ENCODE measurements around the gene NRP1.

NRP1 gene

DNA sequence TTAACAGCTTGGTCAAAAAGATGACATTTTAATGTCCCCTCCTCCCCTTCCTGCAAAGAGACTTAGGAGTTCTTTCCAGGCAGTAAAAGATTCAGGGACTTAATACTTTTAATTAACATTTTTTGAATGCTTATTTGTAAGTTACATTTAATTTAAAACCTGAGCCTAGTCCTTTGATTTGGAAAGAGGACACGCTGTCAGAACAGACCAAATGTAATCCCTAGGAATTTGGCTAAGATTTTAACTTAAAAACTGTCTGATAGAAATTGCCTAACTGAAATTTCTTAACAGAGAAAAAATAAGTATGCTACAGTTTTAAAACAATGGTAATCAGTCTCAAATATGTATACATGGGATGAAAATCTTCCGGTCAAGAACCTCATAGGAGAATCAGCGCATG is 98.5 kb downstream of the NRP1 start:
- no peak for DNase-seq (ENCODE audit: low spot score)
- peaks cover 4 to 12% of the 10 kb centered on the region in 2 donors for H3K4me1 ChIP-seq (ENCODE audit: control insufficient read depth in 2 of 2, insufficient read depth in 1 of 2, low read depth in 1 of 2, low read length in 2 of 2)
- no peak overlapping the region for H2AK5ac ChIP-seq (ENCODE audit: low read depth, low read length)
- H4K91ac ChIP-seq (ENCODE audit: low read depth, low read length, poor library complexity): no peak overlapping the region
- H4K8ac ChIP-seq (ENCODE audit: low read depth, low read length): no peak overlapping the region
- H3K18ac ChIP-seq (ENCODE audit: low read length): no peak overlapping the region
- no peak overlapping the region for H3K4me2 ChIP-seq (ENCODE audit: insufficient read depth, low read length, poor library complexity, severe bottlenecking)
- H2AFZ ChIP-seq (ENCODE audit: low read length): no peak overlapping the region
- no peak overlapping the region for H2BK15ac ChIP-seq (ENCODE audit: low read length)
- no peak overlapping the region for H3K4ac ChIP-seq (ENCODE audit: low read length)
- no peak overlapping the region for H3K4me3 ChIP-seq (ENCODE audit: low read length in 2 of 2)
- no peaks in the 10 kb centered on the region for H3K79me1 ChIP-seq (ENCODE audit: low read depth, low read length)
- H3K14ac ChIP-seq (ENCODE audit: low read length): no peak overlapping the region
- no peak overlapping the region for H2BK5ac ChIP-seq (ENCODE audit: low read length)
- no peak overlapping the region for H3K27ac ChIP-seq (replicated peaks; ENCODE audit: low read length)
- no peak overlapping the region for H3K9ac ChIP-seq (ENCODE audit: low read depth, low read length, poor library complexity)
- no peak overlapping the region for H2BK12ac ChIP-seq (ENCODE audit: low read length)
- H3K27me3 ChIP-seq (ENCODE audit: control insufficient read depth in 3 of 3, insufficient read depth in 3 of 3, low read depth in 1 of 3, low read length in 3 of 3): no peaks in the 10 kb centered on the region
- no peak overlapping the region for H3K23ac ChIP-seq (ENCODE audit: low read depth, low read length, poor library complexity)
- no peak overlapping the region for H2BK120ac ChIP-seq (ENCODE audit: low read depth, low read length)
- H3K36me3 ChIP-seq (replicated peaks in 1 of 2; ENCODE audit: control insufficient read depth in 2 of 2, insufficient read depth in 2 of 2, low read length in 2 of 2): peaks cover 0 to 83% of the 10 kb centered on the region in 2 donors
- H3K9me3 ChIP-seq (replicated peaks in 1 of 2; ENCODE audit: control insufficient read depth in 2 of 2, insufficient read depth in 1 of 2, low read depth in 1 of 2, low read length in 2 of 2): peaks cover 0 to 2% of the 10 kb centered on the region in 2 donors
- WGBS, 2 donors (ENCODE audit: extremely low coverage in 2 of 2, insufficient read length in 2 of 2, insufficient replicate concordance in 1 of 2): no CpG with 5 or more reads among the region's 3 CpGs

DNA sequence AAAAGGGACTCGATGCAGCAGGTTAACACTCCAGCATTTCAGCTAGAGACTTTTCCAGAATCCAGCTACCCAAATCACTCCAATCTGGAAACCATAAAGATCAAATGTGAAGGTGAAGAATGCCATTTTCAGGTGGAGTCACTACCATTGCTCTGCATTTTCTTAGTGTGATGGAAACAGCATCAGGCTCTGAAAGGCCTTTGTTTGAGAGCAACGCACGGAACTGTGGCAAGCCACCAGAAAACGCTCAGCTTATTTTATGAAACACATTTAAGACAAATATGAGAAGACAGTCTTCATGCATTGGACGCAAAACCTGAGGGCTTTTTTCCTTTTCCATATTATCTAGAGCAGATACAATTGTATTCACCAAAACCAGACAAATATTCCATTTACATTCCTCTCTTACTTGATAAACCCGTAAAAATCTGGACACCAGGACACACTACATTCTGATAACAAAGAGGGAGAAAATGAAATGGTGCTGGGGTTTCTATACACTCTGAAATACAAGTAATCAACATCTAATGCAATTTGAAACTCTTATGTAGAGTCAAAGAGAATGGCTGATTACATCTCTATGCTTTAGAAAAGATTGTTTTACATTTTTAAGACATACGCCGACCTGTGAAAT is 99.1 kb downstream of the NRP1 start:
- Histone ChIP-seq H3K9ac (ENCODE audit: low read depth, low read length, poor library complexity) (no peak overlapping the region), H3K4me1 (ENCODE audit: control insufficient read depth in 2 of 2, insufficient read depth in 1 of 2, low read depth in 1 of 2, low read length in 2 of 2) (peaks cover 3 to 9% of the 10 kb centered on the region in 2 donors), H3K18ac (ENCODE audit: low read length) (no peak overlapping the region), H3K14ac (ENCODE audit: low read length) (no peak overlapping the region), H4K8ac (ENCODE audit: low read depth, low read length) (no peak overlapping the region), H3K27ac (replicated peaks; ENCODE audit: low read length) (no peak overlapping the region), H3K9me3 (replicated peaks in 1 of 2; ENCODE audit: control insufficient read depth in 2 of 2, insufficient read depth in 1 of 2, low read depth in 1 of 2, low read length in 2 of 2) (peaks cover 0 to 2% of the 10 kb centered on the region in 2 donors), H2AK5ac (ENCODE audit: low read depth, low read length) (no peak overlapping the region), H3K27me3 (ENCODE audit: control insufficient read depth in 3 of 3, insufficient read depth in 3 of 3, low read depth in 1 of 3, low read length in 3 of 3) (no peaks in the 10 kb centered on the region), H3K36me3 (replicated peaks in 1 of 2; ENCODE audit: control insufficient read depth in 2 of 2, insufficient read depth in 2 of 2, low read length in 2 of 2) (peaks cover 0 to 81% of the 10 kb centered on the region in 2 donors), H2BK12ac (ENCODE audit: low read length) (no peak overlapping the region), H3K4me2 (ENCODE audit: insufficient read depth, low read length, poor library complexity, severe bottlenecking) (no peak overlapping the region), H2AFZ (ENCODE audit: low read length) (no peak overlapping the region), H3K79me1 (ENCODE audit: low read depth, low read length) (no peaks in the 10 kb centered on the region), H2BK5ac (ENCODE audit: low read length) (no peak overlapping the region), H3K4ac (ENCODE audit: low read length) (no peak overlapping the region), H3K23ac (ENCODE audit: low read depth, low read length, poor library complexity) (no peak overlapping the region), H3K4me3 (ENCODE audit: low read length in 2 of 2) (no peak overlapping the region), H4K91ac (ENCODE audit: low read depth, low read length, poor library complexity) (no peak overlapping the region), H2BK15ac (ENCODE audit: low read length) (no peak overlapping the region), H2BK120ac (ENCODE audit: low read depth, low read length) (no peak overlapping the region)
- no peak for DNase-seq (ENCODE audit: low spot score)
- WGBS, 2 donors (ENCODE audit: extremely low coverage in 2 of 2, insufficient read length in 2 of 2, insufficient replicate concordance in 1 of 2): no CpG with 5 or more reads among the region's 8 CpGs

DNA sequence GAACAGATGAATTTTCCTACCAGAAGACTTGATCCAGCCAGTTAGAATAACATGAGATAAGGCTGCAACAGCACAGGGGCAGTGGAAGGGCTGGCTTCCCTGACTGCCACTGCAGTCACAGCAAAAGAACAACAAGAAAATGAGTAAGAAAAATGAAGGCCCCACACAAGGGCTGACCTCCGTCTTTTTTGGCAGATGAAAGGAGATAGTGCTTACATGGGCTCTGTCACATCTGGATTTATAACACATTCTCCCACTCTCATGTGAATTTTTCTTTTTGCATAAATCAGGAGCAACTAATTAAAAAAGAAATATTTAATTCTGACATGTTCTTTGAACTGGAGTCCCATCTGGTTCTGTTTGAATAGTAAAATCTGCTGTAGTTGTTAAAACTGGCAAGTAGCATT is 99.6 kb downstream of the NRP1 start:
- Histone ChIP-seq H2BK15ac (ENCODE audit: low read length) (no peak overlapping the region), H4K91ac (ENCODE audit: low read depth, low read length, poor library complexity) (no peak overlapping the region), H3K4me1 (ENCODE audit: control insufficient read depth in 2 of 2, insufficient read depth in 1 of 2, low read depth in 1 of 2, low read length in 2 of 2) (peaks cover 3 to 9% of the 10 kb centered on the region in 2 donors), H2BK120ac (ENCODE audit: low read depth, low read length) (no peak overlapping the region), H2AFZ (ENCODE audit: low read length) (no peak overlapping the region), H3K79me1 (ENCODE audit: low read depth, low read length) (no peaks in the 10 kb centered on the region), H3K23ac (ENCODE audit: low read depth, low read length, poor library complexity) (no peak overlapping the region), H3K4me2 (ENCODE audit: insufficient read depth, low read length, poor library complexity, severe bottlenecking) (no peak overlapping the region), H2AK5ac (ENCODE audit: low read depth, low read length) (no peak overlapping the region), H3K9me3 (replicated peaks in 1 of 2; ENCODE audit: control insufficient read depth in 2 of 2, insufficient read depth in 1 of 2, low read depth in 1 of 2, low read length in 2 of 2) (peaks cover 0 to 2% of the 10 kb centered on the region in 2 donors), H4K8ac (ENCODE audit: low read depth, low read length) (no peak overlapping the region), H3K9ac (ENCODE audit: low read depth, low read length, poor library complexity) (no peak overlapping the region), H3K4me3 (ENCODE audit: low read length in 2 of 2) (no peak overlapping the region), H2BK5ac (ENCODE audit: low read length) (no peak overlapping the region), H3K27ac (replicated peaks; ENCODE audit: low read length) (no peak overlapping the region), H3K18ac (ENCODE audit: low read length) (no peak overlapping the region), H3K14ac (ENCODE audit: low read length) (no peak overlapping the region), H3K27me3 (ENCODE audit: control insufficient read depth in 3 of 3, insufficient read depth in 3 of 3, low read depth in 1 of 3, low read length in 3 of 3) (no peaks in the 10 kb centered on the region), H3K4ac (ENCODE audit: low read length) (no peak overlapping the region), H2BK12ac (ENCODE audit: low read length) (no peak overlapping the region), H3K36me3 (replicated peaks in 1 of 2; ENCODE audit: control insufficient read depth in 2 of 2, insufficient read depth in 2 of 2, low read length in 2 of 2) (peaks cover 0 to 76% of the 10 kb centered on the region in 2 donors)
- WGBS, 2 donors (ENCODE audit: extremely low coverage in 2 of 2, insufficient read length in 2 of 2, insufficient replicate concordance in 1 of 2): no CpG with 5 or more reads among the region's 1 CpG
- no peak for DNase-seq (ENCODE audit: low spot score)

DNA sequence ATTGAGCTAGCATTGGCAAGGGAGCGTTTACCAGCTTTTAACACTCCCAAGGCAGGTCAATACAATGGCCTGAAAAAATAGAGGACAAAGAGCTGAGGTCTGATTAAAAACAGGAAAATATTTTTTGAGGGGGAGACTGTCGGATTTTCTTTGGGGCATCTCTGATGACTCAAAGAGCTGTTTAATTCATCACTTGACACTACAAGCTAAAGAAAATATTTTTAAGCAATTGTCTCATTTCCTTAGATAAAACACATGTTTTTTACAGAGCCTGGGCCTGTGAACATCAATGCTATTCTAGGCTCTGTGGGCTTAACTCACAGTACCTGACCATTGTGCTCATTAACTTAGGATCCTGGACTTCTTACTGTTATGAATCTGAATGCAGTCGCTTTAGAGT is 100.8 kb downstream of the NRP1 start:
- Histone ChIP-seq H3K4me1 (ENCODE audit: control insufficient read depth in 2 of 2, insufficient read depth in 1 of 2, low read depth in 1 of 2, low read length in 2 of 2) (peaks cover 3 to 12% of the 10 kb centered on the region in 2 donors), H3K9ac (ENCODE audit: low read depth, low read length, poor library complexity) (no peak overlapping the region)

More for the DNA sequence above, 100.8 kb downstream of the NRP1 start:
- no peak overlapping the region for H3K4ac ChIP-seq (ENCODE audit: low read length)
- no peak overlapping the region for H2AFZ ChIP-seq (ENCODE audit: low read length)
- no peaks in the 10 kb centered on the region for H3K27me3 ChIP-seq (ENCODE audit: control insufficient read depth in 3 of 3, insufficient read depth in 3 of 3, low read depth in 1 of 3, low read length in 3 of 3)
- no CpG with 5 or more reads among the region's 3 CpGs for WGBS, 2 donors (ENCODE audit: extremely low coverage in 2 of 2, insufficient read length in 2 of 2, insufficient replicate concordance in 1 of 2)
- H4K91ac ChIP-seq (ENCODE audit: low read depth, low read length, poor library complexity): no peak overlapping the region
- H2BK15ac ChIP-seq (ENCODE audit: low read length): no peak overlapping the region
- no peak overlapping the region for H3K4me2 ChIP-seq (ENCODE audit: insufficient read depth, low read length, poor library complexity, severe bottlenecking)
- no peak for DNase-seq (ENCODE audit: low spot score)
- peaks cover 0 to 64% of the 10 kb centered on the region in 2 donors for H3K36me3 ChIP-seq (replicated peaks in 1 of 2; ENCODE audit: control insufficient read depth in 2 of 2, insufficient read depth in 2 of 2, low read length in 2 of 2)
- no peak overlapping the region for H3K23ac ChIP-seq (ENCODE audit: low read depth, low read length, poor library complexity)
- H3K27ac ChIP-seq (replicated peaks; ENCODE audit: low read length): no peak overlapping the region
- H2AK5ac ChIP-seq (ENCODE audit: low read depth, low read length): no peak overlapping the region
- no peak overlapping the region for H2BK120ac ChIP-seq (ENCODE audit: low read depth, low read length)
- no peak overlapping the region for H4K8ac ChIP-seq (ENCODE audit: low read depth, low read length)
- no peak overlapping the region for H3K18ac ChIP-seq (ENCODE audit: low read length)
- H3K79me1 ChIP-seq (ENCODE audit: low read depth, low read length): no peaks in the 10 kb centered on the region
- no peak overlapping the region for H2BK5ac ChIP-seq (ENCODE audit: low read length)
- H3K4me3 ChIP-seq (ENCODE audit: low read length in 2 of 2): no peak overlapping the region
- H3K14ac ChIP-seq (ENCODE audit: low read length): no peak overlapping the region
- H3K9me3 ChIP-seq (replicated peaks in 1 of 2; ENCODE audit: control insufficient read depth in 2 of 2, insufficient read depth in 1 of 2, low read depth in 1 of 2, low read length in 2 of 2): peaks cover 0 to 2% of the 10 kb centered on the region in 2 donors
- no peak overlapping the region for H2BK12ac ChIP-seq (ENCODE audit: low read length)

All from neuronal stem cell (in vitro differentiated cells).